ENCODE data around the gene GOLIM4. TPM values are rescaled to one million over a fixed set of nuclear protein-coding genes. Genes with fewer than 3 reads are reported as not detected.

Gene GOLIM4
- polyA plus RNA-seq, 1 of the 3 experiments (the other 2 are of a cell fraction), result 42.3 TPM

GRCh38 chr3:168068346-168068745, 27.4 kb downstream of the GOLIM4 start:
- Histone ChIP-seq H2AFZ (ENCODE audit: low read depth) (no peak overlapping the region), H3K27ac (ENCODE audit: low read depth in 2 of 2, low read length in 1 of 2) (no peak overlapping the region), H3K4me1 (ENCODE audit: control insufficient read depth in 1 of 2, insufficient read depth in 2 of 2, low read depth in 1 of 2, low read length in 1 of 2) (peaks cover 4 to 18% of the 10 kb centered on the region in 2 experiments; a peak in 3 of 4 replicates), H3K4me3 (ENCODE audit: low read depth in 2 of 2, low read length in 1 of 2) (no peak overlapping the region), H3K36me3 (replicated peaks in 1 of 2; ENCODE audit: control insufficient read depth in 1 of 2, insufficient read depth in 2 of 2, low read length in 1 of 2) (no peaks in the 10 kb centered on the region), H3K4me2 (no peak overlapping the region), H3K79me2 (ENCODE audit: insufficient read depth) (peaks cover 92% of the 10 kb centered on the region), H3K27me3 (ENCODE audit: insufficient read depth) (no peaks in the 10 kb centered on the region), H3K9ac (no peak overlapping the region), H4K20me1 (ENCODE audit: insufficient read depth) (peaks cover 8% of the 10 kb centered on the region; the same call in 1 of the 2 replicates), H3F3A (replicated peaks; ENCODE audit: insufficient read depth) (peaks cover 27% of the 10 kb centered on the region), H3K9me2 (no peaks in the 10 kb centered on the region), H3K9me3 (no peaks in the 10 kb centered on the region)
- no peak for DNase-seq
- ChIA-PET CTCF (interaction anchor here (1.2 kb wide), 1 partner anchor 11 kb away, joined by 3 read pairs; no protein-coding TSS in a partner anchor), POLR2A (no interaction called here)
- 97% methylated on average over 2 of the region's 2 CpGs for WGBS (ENCODE audit: low lambda C conversion rate)
- TF ChIP-seq EZH2phosphoT487 (IDR thresholded peaks at IDR 0.05; ENCODE audit: borderline replicate concordance, low read depth), result no peak
- no peak for TF ChIP-seq RCOR1 (IDR thresholded peaks at IDR 0.05; ENCODE audit: low read length)
- no peak for TF ChIP-seq SIN3A (IDR thresholded peaks at IDR 0.05; ENCODE audit: borderline replicate concordance, low read depth, low read length)
- TF ChIP-seq YY1 (IDR thresholded peaks at IDR 0.05; ENCODE audit: low read depth), result no peak
- TF ChIP-seq IRF3 (IDR thresholded peaks at IDR 0.05; ENCODE audit: low read depth, low read length), result no peak
- TF ChIP-seq JUND (IDR thresholded peaks at IDR 0.05), result no peak
- TF ChIP-seq MXI1 (IDR thresholded peaks at IDR 0.05; ENCODE audit: low read depth, low read length), result no peak

- no peaks in the 10 kb centered on the region for H3K27me3 ChIP-seq (ENCODE audit: insufficient read depth)
- POLR2A ChIA-PET, result no interaction called here
Measured at GRCh38 chr3:168066882-168067281, 28.8 kb downstream of the GOLIM4 start.

More at GRCh38 chr3:168066882-168067281, 28.8 kb downstream of the GOLIM4 start:
- H4K20me1 ChIP-seq (ENCODE audit: insufficient read depth), result peaks cover 8% of the 10 kb centered on the region; the same call in 1 of the 2 replicates
- no peak overlapping the region; a peak in 1 of 4 replicates for H3K27ac ChIP-seq (ENCODE audit: low read depth in 2 of 2, low read length in 1 of 2)
- no peaks in the 10 kb centered on the region for H3K9me3 ChIP-seq
- no peak for DNase-seq
- TF ChIP-seq ZBTB33 (IDR thresholded peaks at IDR 0.05; ENCODE audit: borderline replicate concordance, low read depth) (no peak), POLR2AphosphoS5 (IDR thresholded peaks at IDR 0.05; ENCODE audit: low read depth, low read length) (no peak), TAF1 (IDR thresholded peaks at IDR 0.05; ENCODE audit: borderline replicate concordance, low read depth, low read length) (no peak), TEAD4 (IDR thresholded peaks at IDR 0.05; ENCODE audit: borderline replicate concordance, insufficient read depth) (no peak), SIN3A (IDR thresholded peaks at IDR 0.05; ENCODE audit: borderline replicate concordance, low read depth, low read length) (no peak), RAD21 (IDR thresholded peaks at IDR 0.05; ENCODE audit: low read length) (no peak), YY1 (IDR thresholded peaks at IDR 0.05; ENCODE audit: low read depth) (no peak), USF1 (IDR thresholded peaks at IDR 0.05; ENCODE audit: borderline replicate concordance, low read depth) (no peak), NRF1 (IDR thresholded peaks at IDR 0.05; ENCODE audit: low read depth, low read length) (no peak)
- H3K9ac ChIP-seq, result 0 out of 2 replicates have a peak overlapping the region, but pooled peaks have one; percentile 16
- no peak overlapping the region for H2AFZ ChIP-seq (ENCODE audit: low read depth)
- peak overlapping the region; percentile 30 for H3K4me2 ChIP-seq
- peaks cover 92% of the 10 kb centered on the region for H3K79me2 ChIP-seq (ENCODE audit: insufficient read depth)
- H3K9me2 ChIP-seq, result no peaks in the 10 kb centered on the region
- H3F3A ChIP-seq (replicated peaks; ENCODE audit: insufficient read depth), result peaks cover 21% of the 10 kb centered on the region
- no peak overlapping the region; a peak in 1 of 4 replicates for H3K4me3 ChIP-seq (ENCODE audit: low read depth in 2 of 2, low read length in 1 of 2)
- no peaks in the 10 kb centered on the region for H3K36me3 ChIP-seq (replicated peaks in 1 of 2; ENCODE audit: control insufficient read depth in 1 of 2, insufficient read depth in 2 of 2, low read length in 1 of 2)
- peaks cover 10 to 25% of the 10 kb centered on the region in 2 experiments; a peak in 3 of 4 replicates for H3K4me1 ChIP-seq (ENCODE audit: control insufficient read depth in 1 of 2, insufficient read depth in 2 of 2, low read depth in 1 of 2, low read length in 1 of 2)
- CTCF ChIA-PET, result no interaction called here
